DMS79 (cell line): ENCODE measurements around the gene ZBTB34.

ENCODE experiments used
- DNase-seq: peaks from one replicate; lab custom pipeline; 2025; lab: John Stamatoyannopoulos, UW

The ZBTB34 gene

DNA sequence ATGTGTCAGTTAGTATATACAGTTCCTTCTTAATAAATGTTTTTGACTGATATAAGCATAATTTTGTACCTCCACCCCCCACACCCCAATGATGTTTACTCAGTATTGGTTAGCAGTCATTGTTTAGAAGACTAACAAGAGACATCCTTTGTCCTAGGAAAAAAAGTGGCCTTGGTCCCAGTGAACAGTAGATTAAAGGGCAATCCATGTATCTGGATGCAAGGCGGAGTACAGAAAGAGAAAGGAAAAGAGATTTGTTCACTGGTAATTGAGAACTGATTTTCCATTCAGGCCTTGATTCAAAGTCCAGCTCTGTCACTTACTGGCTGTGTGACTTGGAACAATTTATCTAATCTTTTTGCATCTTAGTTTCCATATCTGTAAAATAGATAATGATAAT lies 58.8 kb downstream of the ZBTB34 start:
- no peak for DNase-seq

GRCh38 chr9:126925876-126926275 lies 65.4 kb downstream of the ZBTB34 start:
- DNase-seq, result peak; percentile 2

DNA sequence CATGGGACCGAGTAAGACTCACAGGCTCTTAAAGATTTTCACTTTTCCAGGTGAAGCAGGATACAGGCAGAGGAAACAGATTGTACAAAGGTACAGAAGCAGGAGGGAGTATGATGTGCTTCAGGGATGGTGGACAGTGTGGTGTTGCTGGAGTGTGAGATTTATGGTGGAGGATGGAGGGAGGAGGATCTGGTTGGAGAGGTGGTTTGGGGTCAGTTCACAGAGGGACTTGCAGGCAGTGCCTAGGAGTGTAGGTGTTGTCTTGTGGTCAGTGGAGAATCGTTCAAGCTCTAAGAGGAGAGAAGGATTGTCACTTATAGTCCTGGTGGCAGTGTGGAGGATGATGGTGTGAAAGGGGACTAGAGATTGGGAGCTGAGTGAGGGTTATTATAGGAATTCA lies 65.9 kb downstream of the ZBTB34 start:
- no peak for DNase-seq

DNA sequence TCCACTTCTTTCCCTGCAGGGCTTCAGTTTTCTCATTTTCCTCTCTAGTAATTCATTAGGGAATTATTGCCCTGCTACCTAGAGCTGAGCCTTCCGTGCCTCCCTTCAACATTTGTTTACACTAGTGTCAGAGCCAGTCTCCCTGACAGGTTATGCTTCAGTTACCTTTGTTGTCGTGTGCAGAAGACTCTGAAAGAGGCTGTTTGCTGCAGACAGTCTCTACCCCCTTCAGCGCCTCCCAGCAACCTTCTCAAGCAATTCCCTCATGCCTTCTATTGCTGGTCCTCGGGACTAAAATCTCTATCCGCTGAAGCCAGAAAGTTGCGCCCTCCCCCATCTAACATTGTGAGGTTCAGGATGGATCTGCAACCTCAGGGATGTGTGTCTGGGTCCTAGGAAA lies 67.0 kb downstream of the ZBTB34 start:
- DNase-seq, result peak; percentile 85

DNA sequence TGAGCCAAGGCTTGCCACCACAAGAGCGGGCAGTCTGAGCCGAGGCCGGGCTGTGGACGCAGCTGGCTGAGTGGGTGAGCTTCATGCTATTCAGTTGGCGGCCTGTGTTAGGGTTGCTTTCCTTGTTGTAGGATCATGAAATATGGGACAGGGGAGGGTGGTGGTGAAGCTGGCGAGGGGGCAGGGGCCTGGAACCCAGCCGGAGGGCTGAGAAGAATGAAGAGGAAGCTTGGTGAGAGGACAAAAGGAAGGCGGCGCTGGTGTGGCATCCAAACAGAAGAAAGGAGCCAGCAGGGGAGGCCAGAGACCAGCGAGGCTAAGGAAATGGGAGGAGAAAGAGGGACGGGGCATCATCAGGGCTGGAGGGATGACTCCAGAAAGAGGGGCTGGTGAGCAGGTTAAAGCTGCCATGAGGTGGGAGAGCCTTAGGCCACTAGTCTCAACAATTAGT lies 72.5 kb downstream of the ZBTB34 start:
- no peak for DNase-seq

GRCh38 chr9:126933334-126933980 lies 73.0 kb downstream of the ZBTB34 start:
- DNase-seq, result no peak

- no peak for DNase-seq
These were observed 74.0 kb downstream of the ZBTB34 start for GRCh38 chr9:126934441-126934840.
